Stimulated activated CD8-positive, alpha-beta memory T cell treated with anti-CD3 and anti-CD28 coated beads, Interleukin-15, amount 100 ng/mL, for 4 hours (primary cell): ENCODE data around the gene GPC5.
"Not testable (repeated sequence)": the region's sequence is repeated elsewhere in the genome, so short reads cannot be mapped to it uniquely, and the experiment has no call there.

Experiments
- DNase-seq, 2 donors: peaks; one replicate each; pipeline ENCODE4 v3.0.0-alpha.2; 2020; ENCODE audit warnings: low read depth in 2 of 2

The GPC5 gene

DNA sequence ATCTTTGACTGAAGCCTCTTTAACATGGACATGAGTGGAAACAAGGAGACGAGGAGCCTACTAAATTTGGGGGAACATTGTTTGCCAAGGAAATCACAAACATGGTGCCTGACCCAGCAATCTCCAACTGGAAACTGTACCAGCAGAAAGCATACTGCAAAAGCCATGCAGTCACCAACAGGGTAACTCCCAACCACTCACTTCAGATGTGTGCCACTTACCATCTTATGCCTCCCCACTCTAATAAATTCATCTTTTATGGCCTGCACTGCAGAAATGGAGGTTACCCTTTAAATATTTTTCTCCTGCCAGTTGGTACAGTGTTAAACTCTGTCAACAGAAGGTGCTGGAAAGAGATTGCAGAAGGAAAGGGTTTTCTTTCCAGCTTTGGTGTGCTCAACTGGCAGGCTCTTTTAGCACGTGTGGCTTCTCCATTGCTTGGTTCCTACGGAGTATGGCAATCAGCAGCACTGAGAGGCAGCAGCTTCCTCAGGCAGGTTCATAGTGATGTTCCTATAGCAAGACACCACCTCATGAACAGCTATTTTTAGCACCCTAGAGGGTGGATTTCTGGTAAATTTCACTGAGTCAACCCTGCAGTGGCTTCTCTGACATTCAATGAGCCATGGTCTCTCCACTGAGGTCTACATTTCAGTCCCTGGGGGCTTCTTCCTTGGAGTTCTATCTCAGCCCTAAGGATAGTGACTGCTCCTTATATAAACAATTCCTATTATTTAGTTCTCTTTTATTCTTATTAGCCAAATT, 29.6 kb upstream of the GPC5 start:
- no peak for DNase-seq

DNA sequence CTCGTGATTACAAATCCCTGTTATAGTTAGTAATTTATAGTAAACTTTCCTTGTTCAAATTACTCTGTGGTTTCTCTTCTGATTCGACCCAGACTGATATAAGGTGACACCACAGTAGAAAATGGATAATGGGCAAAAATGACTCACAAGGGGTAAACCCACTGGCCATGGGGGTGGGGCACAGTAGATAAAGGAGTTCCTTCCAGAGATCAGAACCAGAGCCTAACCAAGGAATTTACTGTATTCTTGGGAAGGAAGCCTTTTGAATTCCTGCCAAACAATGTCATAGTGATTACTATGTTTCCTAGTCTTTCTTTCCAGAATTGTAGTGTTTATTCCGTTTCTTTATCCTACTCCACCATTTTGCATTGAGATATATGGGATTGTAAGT, 29.0 kb upstream of the GPC5 start:
- no peak for DNase-seq

- DNase-seq = no peak
These were observed 27.9 kb upstream of the GPC5 start for GRCh38 chr13:91370501-91370900.

GRCh38 chr13:91372911-91373310, 25.5 kb upstream of the GPC5 start:
- DNase-seq = no peak

DNA sequence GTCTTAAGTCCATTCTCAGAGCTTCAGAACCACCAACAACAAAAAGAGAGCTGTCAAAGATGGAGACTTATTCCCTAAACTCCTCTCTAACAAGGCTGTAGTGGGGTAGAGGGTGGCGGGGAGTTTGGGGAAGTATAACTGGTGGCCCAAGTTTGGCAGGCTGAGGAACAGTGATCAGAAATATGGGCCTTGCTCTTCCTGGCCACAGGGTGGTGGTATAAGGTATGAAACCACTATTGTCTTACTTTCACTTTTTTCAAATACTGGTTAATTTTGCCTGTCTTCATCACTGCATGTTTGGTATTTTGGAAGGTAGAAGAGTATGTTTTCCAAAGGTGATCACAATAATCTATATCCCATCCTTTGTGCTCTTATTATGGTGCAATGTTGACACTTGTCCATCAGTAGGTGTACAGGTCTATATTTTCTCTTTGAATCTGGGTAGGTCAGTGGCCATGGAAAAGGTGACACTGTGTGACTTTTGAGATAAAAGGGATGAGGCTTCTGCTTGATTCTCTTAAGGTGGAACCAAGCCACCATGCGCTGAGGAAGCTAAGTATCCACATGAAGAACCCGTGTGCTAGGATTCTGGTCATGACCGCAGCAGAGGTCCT, 23.2 kb upstream of the GPC5 start:
- no peak for DNase-seq

- DNase-seq = no peak
These were observed 17.1 kb upstream of the GPC5 start for GRCh38 chr13:91381371-91381770.

GRCh38 chr13:91383836-91384235, 14.6 kb upstream of the GPC5 start:
- no peak for DNase-seq

DNA sequence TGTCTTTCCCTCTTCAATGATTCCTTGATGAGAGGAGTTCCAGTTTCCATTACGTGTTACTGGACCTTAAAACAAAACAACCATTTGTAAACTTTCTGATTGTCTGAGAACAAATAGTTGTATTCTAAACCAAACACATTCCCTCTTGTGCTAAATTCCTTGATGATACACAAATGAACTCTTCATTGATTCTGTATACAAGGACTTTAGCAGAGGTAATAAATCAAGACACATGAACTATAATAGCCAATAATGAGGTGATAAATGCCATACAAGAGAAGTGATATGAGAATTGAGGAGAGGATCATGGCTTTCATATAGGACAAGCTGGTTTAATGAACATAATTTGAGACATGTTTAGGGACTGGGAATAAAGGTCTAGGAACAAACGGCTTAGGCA, 13.5 kb upstream of the GPC5 start:
- no peak for DNase-seq

- DNase-seq = no peak
These were observed 9.2 kb upstream of the GPC5 start for GRCh38 chr13:91389186-91389585.

DNA sequence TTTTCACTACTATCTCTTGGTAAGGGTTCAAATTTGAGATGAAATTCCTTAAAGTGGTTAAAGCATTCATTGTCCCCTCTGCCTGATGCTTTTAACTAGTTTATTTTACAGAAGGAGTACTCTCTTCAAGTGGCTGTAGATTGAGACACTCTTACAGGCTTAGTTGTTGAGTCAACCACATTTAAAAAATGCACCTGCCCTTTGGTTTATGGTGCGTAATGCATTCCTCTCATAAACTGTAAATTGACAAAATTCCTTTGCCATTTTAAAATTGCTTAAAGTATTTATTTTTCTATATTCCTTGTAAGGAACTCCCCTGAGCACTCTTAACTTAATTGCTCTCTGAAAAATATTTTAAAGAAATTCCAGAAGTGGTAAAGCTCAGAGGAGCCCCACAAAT, 826 bp upstream of the GPC5 start:
- DNase-seq = no peak

- no peak for DNase-seq
These were observed 1.0 kb downstream of the GPC5 start for GRCh38 chr13:91399189-91400062.

DNA sequence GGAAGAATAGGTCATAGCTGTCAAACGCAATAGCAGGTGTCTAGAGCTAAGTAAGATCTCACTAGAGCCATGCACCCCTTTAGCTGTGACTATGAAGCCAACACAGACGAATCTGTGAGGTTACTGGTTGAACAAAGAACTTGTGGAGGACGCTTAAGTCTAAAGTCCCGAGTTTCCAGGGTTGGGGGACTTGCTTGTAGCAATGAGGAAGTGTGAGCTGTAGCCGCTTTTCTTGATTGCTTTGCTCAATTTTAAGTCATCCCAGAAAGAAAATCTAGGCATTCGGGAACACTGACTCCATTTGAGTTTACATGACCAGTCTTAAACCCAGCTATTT, 1.6 kb downstream of the GPC5 start:
- no peak for DNase-seq

DNA sequence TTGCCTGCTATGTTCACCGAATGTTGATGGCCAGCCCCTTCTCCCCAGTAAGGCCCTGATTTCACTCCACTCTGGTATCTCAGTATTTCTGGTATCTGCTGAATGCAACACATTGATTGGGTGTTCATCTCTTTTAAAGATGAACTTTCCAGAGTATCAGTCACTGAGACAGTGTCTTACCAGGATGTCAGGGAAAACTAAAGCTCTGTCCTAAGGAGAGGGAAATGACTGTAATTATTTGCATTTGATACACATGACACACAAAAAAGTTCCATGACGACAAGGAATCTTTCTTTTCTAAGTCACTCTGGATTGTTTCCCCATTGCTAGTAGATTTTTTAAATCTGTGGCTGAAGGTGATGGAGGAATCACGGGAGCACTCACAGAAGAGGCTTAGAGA, 2.2 kb downstream of the GPC5 start:
- DNase-seq = no peak

DNA sequence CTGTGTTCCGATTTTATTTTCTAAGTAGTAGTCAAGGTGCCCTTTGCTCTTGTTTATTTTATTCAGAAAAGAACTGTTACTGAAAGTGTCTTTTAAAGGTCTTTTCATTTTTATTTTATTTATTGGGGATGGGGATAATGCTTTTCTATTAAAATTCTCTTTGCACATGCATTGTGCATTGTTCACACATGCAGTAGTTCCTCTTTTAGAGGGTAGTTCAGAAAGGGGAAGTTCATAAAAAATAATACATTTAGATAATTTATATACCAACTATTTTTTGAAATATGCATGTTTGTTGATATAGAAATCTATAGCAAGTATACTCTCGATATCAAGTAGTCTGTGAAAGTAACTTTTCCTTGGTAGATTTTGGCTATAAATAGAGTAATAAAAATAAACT, 3.5 kb downstream of the GPC5 start:
- no peak for DNase-seq

- no peak for DNase-seq
These were observed 6.8 kb downstream of the GPC5 start for GRCh38 chr13:91405240-91405639.

DNA sequence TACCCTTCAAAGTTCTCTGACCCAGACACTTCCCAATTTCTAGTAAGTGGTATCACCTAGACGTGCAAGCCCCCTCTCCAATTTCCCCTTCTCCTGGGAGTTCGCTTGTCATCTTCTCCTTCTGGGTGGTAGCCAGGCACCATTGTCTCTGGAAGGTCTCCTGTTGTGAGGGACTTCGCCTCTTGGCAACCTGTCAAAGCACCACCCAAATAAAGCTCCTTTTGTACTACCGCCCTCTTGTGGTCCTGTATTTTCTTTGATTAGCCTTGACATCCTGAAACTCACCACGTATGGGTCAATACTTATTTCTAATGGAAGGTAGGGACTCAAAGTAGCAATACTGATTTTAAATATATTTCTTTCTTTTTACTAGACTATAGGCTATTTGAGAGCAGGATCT, 8.2 kb downstream of the GPC5 start:
- no peak for DNase-seq

DNA sequence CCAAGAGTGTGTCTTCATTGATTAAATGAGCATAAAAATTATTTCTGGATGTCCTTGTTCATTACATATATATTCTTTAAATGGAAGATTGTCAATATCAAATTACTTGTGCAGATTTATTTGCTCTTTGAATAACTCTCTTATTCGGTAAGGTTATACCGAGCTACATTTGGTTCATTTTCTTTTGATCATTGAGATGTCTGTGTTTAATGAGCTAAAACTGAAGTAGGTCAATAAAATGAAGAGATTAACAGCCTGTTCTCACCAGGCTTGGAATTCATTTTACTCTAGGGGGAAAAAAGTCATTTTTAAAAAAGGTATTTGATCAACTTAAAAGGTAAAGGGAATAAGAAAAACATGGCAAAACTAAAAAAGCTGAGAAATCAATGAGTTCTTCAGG, 10.6 kb downstream of the GPC5 start:
- DNase-seq = no peak

- DNase-seq = not testable (repeated sequence)
These were observed 18.2 kb downstream of the GPC5 start for GRCh38 chr13:91416579-91416978.

DNA sequence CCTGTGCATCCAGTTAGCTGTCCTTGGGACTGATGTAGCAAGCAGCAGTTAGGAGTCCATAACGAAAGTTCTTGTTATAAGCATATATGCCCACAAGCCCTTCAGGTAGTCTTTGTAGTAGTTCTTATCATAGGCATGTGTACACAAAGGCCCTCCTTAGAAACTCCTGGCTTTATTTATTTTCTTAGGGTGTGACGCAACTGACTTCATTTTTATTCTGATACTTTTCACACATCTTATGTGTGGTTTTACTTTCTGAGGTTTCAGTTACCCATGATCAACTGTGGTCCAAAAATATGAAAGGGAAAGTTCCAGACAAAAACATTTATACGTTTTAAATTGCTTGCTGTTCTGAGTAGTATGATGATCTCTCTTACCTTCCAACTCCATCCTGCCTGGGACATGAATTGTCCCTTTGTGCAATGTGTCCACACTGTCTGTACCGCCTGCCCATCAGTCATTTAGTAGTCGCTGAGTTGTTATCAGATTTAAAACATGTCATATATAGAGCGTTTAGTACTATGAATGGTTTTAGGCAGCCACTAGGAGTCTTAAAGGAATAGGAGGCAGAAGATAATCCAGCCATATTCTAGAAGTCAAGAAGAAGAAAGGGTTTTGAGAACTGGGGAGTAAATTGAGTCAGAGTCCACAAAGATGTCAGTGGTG, 19.4 kb downstream of the GPC5 start:
- no peak for DNase-seq

- no peak for DNase-seq
These were observed 28.5 kb downstream of the GPC5 start for GRCh38 chr13:91426913-91427312.

GRCh38 chr13:91438674-91439073, 40.3 kb downstream of the GPC5 start:
- DNase-seq = not testable (repeated sequence)

GRCh38 chr13:91450913-91451312, 52.5 kb downstream of the GPC5 start:
- DNase-seq = no peak
